ENCODE results near the gene TRAPPC6A. TPM values are rescaled to one million over a fixed set of nuclear protein-coding genes. Genes with fewer than 3 reads are reported as not detected.

The TRAPPC6A gene
- total RNA-seq, 4 donors from 2014 or later = 15.7 to 51.2 (median 29.7) TPM; not detected in 1

- Histone ChIP-seq H3K4me3 (no peak overlapping the region), H3K9me3 (no peaks in the 10 kb centered on the region), H3K27me3 (peaks cover 50% of the 10 kb centered on the region), H3K4me1 (peaks cover 2 to 9% (median 6%) of the 10 kb centered on the region in 4 donors), H3K27ac (no peak overlapping the region), H3K36me3 (no peaks in the 10 kb centered on the region)
- no peak for TF ChIP-seq POLR2A (IDR thresholded peaks at IDR 0.05)
- TF ChIP-seq EP300 (IDR thresholded peaks at IDR 0.05; ENCODE audit: low read depth) = no peak
- TF ChIP-seq POLR2AphosphoS5 (IDR thresholded peaks at IDR 0.05) = no peak
- no peak for TF ChIP-seq CTCF (IDR thresholded peaks at IDR 0.05)
- in situ Hi-C loops (cut with MboI; ENCODE audit: low pct_ligation_motif_present in 1 of 4, low pct_unique_long_range_greater_than_20kb in 1 of 4, low sequenced_read_pairs in 3 of 4) = no loop called here
- WGBS, 2 donors (ENCODE audit: low coverage in 1 of 2) = 83% methylated on average over 9 of the region's 12 CpGs; no CpG with 5 or more reads in 1 of the 2 donors
- intact Hi-C loops (cut with DNase I; ENCODE audit: low total_unique reads) = no loop called here
- no peak for DNase-seq
Observed at GRCh38 chr19:45159210-45159970, 18.6 kb downstream of the TRAPPC6A start.

- H3K4me1 ChIP-seq = peaks cover 1 to 10% (median 6%) of the 10 kb centered on the region in 4 donors
- in situ Hi-C loops (cut with MboI; ENCODE audit: low pct_ligation_motif_present in 1 of 4, low pct_unique_long_range_greater_than_20kb in 1 of 4, low sequenced_read_pairs in 3 of 4) (no loop called here), intact Hi-C loops (cut with DNase I; ENCODE audit: low total_unique reads) (no loop called here)
- H3K9me3 ChIP-seq = no peaks in the 10 kb centered on the region
- H3K27me3 ChIP-seq = peaks cover 58% of the 10 kb centered on the region
- H3K4me3 ChIP-seq = no peak overlapping the region
- WGBS, 2 donors (ENCODE audit: low coverage in 1 of 2) = 71% methylated on average over 27 of the region's 27 CpGs; no CpG with 5 or more reads in 1 of the 2 donors
- TF ChIP-seq POLR2A (IDR thresholded peaks at IDR 0.05) (no peak), EP300 (IDR thresholded peaks at IDR 0.05; ENCODE audit: low read depth) (no peak), POLR2AphosphoS5 (IDR thresholded peaks at IDR 0.05) (no peak), CTCF (IDR thresholded peaks at IDR 0.05) (no peak)
- no peak overlapping the region for H3K27ac ChIP-seq
- no peaks in the 10 kb centered on the region for H3K36me3 ChIP-seq
- no peak for DNase-seq
Observed at GRCh38 chr19:45158503-45159209, 19.4 kb downstream of the TRAPPC6A start.

GRCh38 chr19:45156751-45157150 lies 21.3 kb downstream of the TRAPPC6A start:
- intact Hi-C loops (cut with DNase I; ENCODE audit: low total_unique reads) = no loop called here
- Histone ChIP-seq H3K27me3 (peaks cover 72% of the 10 kb centered on the region), H3K9me3 (no peaks in the 10 kb centered on the region), H3K4me3 (no peak overlapping the region), H3K27ac (no peak overlapping the region), H3K4me1 (peaks cover 20 to 29% (median 25%) of the 10 kb centered on the region in 4 donors), H3K36me3 (no peaks in the 10 kb centered on the region)
- TF ChIP-seq POLR2AphosphoS5 (IDR thresholded peaks at IDR 0.05) (no peak), POLR2A (IDR thresholded peaks at IDR 0.05) (no peak), CTCF (IDR thresholded peaks at IDR 0.05) (no peak), EP300 (IDR thresholded peaks at IDR 0.05; ENCODE audit: low read depth) (no peak)
- WGBS, 2 donors (ENCODE audit: low coverage in 1 of 2) = 42% methylated on average over 11 of the region's 11 CpGs; no CpG with 5 or more reads in 1 of the 2 donors
- peak; percentile 41 for DNase-seq
- in situ Hi-C loops (cut with MboI; ENCODE audit: low pct_ligation_motif_present in 1 of 4, low pct_unique_long_range_greater_than_20kb in 1 of 4, low sequenced_read_pairs in 3 of 4) = no loop called here

- intact Hi-C loops (cut with DNase I; ENCODE audit: low total_unique reads) (no loop called here), in situ Hi-C loops (cut with MboI; ENCODE audit: low pct_ligation_motif_present in 1 of 4, low pct_unique_long_range_greater_than_20kb in 1 of 4, low sequenced_read_pairs in 3 of 4) (no loop called here)
- H3K27me3 ChIP-seq = peaks cover 74% of the 10 kb centered on the region
Observed at GRCh38 chr19:45156011-45156630, 21.9 kb downstream of the TRAPPC6A start.

More at GRCh38 chr19:45156011-45156630, 21.9 kb downstream of the TRAPPC6A start:
- no peaks in the 10 kb centered on the region for H3K9me3 ChIP-seq
- H3K27ac ChIP-seq = no peak overlapping the region
- TF ChIP-seq CTCF (IDR thresholded peaks at IDR 0.05) (no peak), EP300 (IDR thresholded peaks at IDR 0.05; ENCODE audit: low read depth) (no peak), POLR2A (IDR thresholded peaks at IDR 0.05) (no peak), POLR2AphosphoS5 (IDR thresholded peaks at IDR 0.05) (no peak)
- no peaks in the 10 kb centered on the region for H3K36me3 ChIP-seq
- H3K4me3 ChIP-seq = no peak overlapping the region
- DNase-seq = no peak
- H3K4me1 ChIP-seq = peaks cover 20 to 32% (median 25%) of the 10 kb centered on the region in 4 donors
- WGBS, 2 donors (ENCODE audit: low coverage in 1 of 2) = 76% methylated on average over 10 of the region's 11 CpGs; no CpG with 5 or more reads in 1 of the 2 donors

Data from transverse colon (tissue), 4 donors.